Stimulated activated CD8-positive, alpha-beta memory T cell treated with anti-CD3 and anti-CD28 coated beads, Interleukin-2, amount 100 ng/mL, for 1 hour (primary cell): ENCODE results near the gene MYO9A.
"Not testable (repeated sequence)": the region's sequence is repeated elsewhere in the genome, so short reads cannot be mapped to it uniquely, and the experiment has no call there.

Experiments used
- DNase-seq, 2 donors: peaks; one replicate each; pipeline ENCODE4 v3.0.0-alpha.2; 2020; ENCODE audit warnings: low read depth in 2 of 2

Gene MYO9A

GRCh38 chr15:72037321-72037720, 80.6 kb downstream of the MYO9A start:
- DNase-seq = no peak

DNA sequence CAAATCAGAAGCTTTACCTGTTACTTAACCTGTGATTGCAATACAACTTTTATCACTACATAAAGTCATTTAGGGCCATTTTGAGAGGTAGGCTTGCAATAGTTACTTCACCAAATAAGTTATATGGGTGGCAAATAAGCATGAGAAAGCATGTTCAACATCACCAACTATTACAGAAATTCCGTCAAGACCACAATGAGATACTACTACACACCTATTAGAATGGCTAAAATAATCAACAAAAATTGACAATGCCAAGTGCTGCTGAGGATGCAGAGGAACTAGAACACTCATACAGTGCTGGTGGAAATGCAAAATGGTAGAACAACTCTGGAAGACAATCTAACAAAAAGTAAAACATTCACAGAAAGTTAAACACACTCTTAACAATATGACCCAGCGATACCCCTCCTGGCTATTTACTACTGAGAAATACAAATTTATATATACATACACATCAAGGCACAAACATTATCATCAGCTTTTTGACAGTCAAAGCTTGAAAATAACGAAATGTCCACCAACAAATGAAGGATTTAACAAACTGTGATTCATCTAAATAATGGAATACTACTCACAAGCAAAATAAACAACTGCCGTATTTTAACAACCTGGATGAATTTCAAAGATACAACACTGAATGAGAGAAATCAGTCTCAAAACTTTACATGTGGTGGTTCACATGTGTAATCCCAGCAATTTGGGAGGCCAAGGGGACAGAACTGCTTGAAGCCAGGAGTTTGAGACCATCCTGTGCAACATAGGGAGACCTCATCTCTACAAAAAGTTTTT, 82.9 kb downstream of the MYO9A start:
- no peak for DNase-seq

DNA sequence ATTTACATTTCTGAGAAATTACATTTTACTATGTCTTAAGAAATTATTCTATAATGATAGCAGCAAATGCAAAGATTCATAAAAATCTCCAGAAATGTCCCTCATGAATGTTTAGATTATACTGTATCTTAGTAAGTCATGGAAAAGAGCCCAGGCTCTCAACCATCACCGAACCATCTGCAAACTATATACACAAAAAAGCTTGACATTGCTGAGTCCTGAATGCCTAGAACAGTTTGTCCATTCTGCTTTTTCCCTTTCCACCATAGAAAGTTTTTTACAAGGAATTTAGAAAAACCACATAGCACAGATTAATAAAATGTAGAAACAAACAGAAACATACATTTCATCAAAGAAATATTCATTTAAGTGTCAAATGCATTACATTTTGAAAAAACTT, 83.6 kb downstream of the MYO9A start:
- no peak for DNase-seq

GRCh38 chr15:72033711-72034110, 84.2 kb downstream of the MYO9A start:
- no peak for DNase-seq

- DNase-seq = no peak
These were observed 84.7 kb downstream of the MYO9A start for GRCh38 chr15:72033285-72033684.

GRCh38 chr15:72021604-72022003, 96.3 kb downstream of the MYO9A start:
- DNase-seq = no peak

DNA sequence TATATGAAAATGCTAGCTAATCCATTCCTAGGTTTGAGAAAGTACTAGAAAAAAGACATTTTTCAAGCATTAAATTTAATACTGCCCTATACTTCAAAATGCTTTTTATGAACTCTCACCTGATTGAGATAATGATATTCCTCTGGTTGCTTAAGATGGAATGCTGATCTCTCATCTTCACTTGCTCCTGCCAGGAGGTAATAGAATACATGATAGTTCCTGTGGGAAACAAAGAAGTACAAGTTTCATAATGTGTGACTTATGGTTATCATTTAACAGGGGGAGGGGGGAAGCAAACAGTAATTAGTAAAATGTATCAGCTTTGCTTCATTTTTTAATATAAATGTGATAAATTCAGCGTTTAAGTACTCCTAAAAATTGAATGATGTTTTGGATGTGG, 97.2 kb downstream of the MYO9A start:
- no peak for DNase-seq

DNA sequence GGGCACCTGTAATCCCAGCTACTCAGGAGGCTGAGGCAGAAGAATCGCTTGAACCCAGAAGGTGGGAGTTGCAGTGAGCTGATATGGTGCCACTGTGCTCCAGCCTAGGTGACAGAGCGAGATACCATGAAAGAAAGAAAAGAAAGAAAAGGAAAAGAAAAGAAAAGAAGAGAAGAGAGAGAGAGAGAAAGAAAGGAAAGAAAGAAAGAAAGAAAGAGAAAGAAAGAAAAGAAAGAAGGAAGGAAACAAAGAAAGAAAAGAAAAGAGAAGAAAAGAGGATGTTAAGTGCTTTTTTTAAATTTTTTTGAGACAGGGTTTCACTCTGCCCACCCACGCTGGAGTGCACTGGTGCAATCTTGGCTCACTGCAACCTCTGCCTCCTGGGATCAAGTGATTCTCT, 103.4 kb downstream of the MYO9A start:
- DNase-seq = not testable (repeated sequence)

DNA sequence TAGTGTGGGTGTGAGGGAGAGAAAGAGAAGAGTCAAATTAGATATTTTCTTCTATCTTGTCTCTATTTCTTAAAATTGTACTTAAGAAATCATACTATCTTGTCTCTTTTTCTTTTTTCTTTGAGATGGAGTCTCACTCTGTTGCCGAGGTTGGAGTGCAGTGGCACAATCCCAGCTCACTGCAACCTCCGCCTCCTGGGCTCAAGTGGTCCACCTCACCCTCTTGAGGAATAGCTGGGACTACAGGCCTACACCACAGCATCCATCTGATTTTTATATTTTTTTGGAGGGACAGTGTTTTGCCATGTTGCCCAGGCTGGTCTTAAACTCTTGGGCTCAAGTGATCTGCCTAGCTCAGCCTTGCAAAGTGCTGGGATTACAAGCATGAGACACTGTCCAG, 104.2 kb downstream of the MYO9A start:
- no peak for DNase-seq

DNA sequence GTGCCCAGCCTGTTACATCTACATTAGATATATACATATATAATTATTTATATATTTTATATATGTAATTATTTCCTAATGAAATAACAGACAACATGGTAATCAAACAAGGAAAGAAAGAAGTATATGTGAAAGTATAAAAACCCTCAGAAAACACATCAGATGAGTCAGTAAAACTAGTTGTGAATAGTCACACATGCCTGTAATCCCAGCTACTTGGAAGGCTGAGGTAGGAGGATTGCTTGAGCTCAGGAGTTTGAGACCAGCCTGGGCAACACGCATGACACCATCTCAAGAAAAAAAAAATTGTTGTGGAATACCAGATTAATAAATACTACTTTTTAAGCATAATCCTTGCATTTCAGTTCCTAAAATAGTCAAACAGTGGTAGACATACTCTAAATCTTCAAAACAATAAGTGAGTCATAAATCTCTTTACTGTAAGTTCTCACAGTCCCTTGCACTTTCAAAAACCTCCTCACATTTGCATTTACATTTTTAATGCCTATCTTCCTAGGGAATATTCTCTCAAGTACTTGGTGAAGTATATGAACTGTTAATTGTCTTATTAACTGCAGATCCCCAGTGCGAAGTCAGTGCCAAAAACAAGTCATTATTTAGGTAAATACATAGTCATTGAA, 106.5 kb downstream of the MYO9A start:
- no peak for DNase-seq

- no peak for DNase-seq
These were observed 108.7 kb downstream of the MYO9A start for GRCh38 chr15:72009222-72009621.

GRCh38 chr15:72006382-72006781, 111.6 kb downstream of the MYO9A start:
- DNase-seq = no peak

DNA sequence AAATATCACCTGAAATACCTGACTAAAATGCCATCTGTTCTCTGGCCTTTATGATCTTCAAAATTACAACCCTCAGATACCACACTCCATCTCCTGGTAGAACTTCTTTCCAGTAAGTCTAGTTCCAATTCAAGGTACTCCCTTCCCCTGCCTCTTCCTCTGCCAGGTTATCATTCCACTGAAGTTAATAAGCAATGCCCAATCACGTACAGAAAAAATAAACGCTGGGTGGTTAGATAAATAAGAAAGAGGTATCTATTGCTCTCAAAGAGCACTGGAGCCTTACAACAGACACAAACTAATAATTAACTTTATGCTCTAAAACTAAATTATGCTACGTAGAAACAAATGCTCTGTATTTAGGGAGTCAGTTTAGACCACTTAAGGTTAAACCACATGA, 112.5 kb downstream of the MYO9A start:
- no peak for DNase-seq

- DNase-seq = no peak
These were observed 118.1 kb downstream of the MYO9A start for GRCh38 chr15:71999807-72000206.

GRCh38 chr15:71998717-71999116, 119.2 kb downstream of the MYO9A start:
- not testable (repeated sequence) for DNase-seq

DNA sequence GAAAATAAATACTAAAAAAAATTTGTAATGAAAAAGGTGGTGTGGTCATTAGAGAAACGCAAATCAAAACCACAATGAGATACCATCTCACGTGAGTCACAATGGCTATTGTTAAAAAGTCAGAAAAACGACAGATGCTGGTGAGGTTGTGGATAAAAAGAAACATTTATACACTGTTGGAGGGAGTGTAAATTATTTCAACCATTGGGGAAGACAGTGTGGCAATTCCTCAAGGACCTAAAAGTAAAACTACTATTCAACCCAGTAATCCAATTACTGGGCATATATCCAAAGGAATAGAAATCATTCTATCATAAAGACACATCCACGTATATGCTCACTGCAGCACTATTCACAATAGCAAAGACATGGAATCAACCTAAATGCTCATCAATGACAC, 120.3 kb downstream of the MYO9A start:
- DNase-seq = no peak

- DNase-seq = no peak
These were observed 142.2 kb downstream of the MYO9A start for GRCh38 chr15:71975816-71976150.

- DNase-seq = no peak
These were observed 143.7 kb downstream of the MYO9A start for GRCh38 chr15:71974211-71974610.

DNA sequence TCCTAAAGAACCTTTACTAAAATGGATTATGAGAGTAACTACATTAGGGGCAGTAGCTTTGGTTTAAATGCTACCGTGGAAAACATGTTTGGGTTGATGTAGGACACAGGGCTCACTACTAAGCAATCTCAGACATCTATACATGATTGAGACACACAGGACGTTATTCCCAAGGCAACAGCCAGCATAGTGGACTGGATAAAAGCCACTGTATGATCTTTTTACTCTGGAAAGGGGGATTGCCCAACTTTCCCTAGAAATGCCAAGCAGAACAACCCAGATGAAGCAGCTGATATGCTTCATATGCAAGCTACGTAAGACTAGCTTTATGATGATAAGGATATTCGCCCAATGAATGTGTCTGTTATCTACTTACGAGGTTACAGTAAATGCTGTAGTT, 144.6 kb downstream of the MYO9A start:
- no peak for DNase-seq

DNA sequence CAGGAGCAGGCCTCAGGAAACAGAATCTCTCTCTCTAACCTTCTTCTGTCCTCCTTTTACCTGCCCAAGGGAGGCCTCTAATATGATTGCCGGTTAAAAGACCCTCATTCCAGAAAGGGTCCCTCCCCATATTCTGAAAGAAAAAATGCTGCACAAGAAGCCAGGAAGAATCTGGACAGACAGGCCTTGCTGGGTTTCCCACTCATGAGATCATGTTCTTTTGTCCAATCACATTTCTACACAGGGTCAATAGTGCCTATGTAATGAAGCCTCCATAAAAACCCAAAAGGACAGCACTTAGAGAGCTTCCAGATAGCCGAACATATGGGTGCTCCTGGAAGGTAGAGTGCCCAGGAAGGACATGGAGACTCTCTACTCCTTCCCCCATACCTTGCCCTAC, 146.0 kb downstream of the MYO9A start:
- DNase-seq = no peak

DNA sequence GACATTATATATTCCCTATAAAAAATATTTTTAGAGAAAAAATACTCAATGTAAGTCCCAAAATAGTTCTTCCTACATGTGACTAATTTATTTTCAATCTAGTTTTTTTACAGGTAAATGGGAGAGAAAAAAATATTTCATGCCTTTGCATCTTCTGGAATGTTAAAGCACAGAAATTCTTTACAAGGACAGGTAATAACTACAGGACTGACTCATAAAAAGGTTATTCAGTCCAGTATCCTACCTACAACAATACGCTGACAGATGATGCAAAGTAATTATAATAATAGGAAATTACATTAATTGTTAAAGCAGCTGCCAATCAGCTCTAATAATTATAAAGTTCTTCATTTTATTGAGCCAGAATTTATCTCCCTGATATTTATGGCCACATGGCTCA, 147.5 kb downstream of the MYO9A start:
- no peak for DNase-seq

- DNase-seq = no peak
These were observed 155.4 kb downstream of the MYO9A start for GRCh38 chr15:71962537-71962936.

GRCh38 chr15:71957026-71957425, 160.9 kb downstream of the MYO9A start:
- no peak for DNase-seq

DNA sequence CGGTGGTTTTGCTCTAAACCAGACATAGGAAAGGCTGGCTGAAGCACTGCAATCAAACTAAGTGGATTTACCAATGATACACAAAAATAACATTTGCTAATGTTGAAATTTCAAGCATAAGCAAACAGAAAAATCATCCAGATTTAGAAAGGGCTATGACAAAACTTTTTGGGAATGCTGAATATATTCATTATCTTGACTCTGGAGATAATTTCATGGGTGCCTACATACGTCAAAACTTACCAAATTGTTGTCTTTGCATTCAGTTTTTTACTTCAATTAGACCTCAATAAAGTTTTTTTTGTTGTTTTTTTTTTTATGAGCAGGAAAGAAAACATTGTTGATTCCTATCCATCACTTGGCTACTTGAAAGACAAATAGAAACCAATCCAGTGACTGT, 166.8 kb downstream of the MYO9A start:
- DNase-seq = no peak
